HG02885 (cell line): ENCODE measurements around the gene NDST1.

ENCODE experiments used
- ATAC-seq: cut with Tn5 transposase; IDR thresholded peaks from one replicate; pipeline ENCODE4 v1.9.1; 2021; ENCODE audit warnings: mild to moderate bottlenecking; ENCODE audit not compliant: unreplicated experiment, poor library complexity

NDST1 gene

DNA sequence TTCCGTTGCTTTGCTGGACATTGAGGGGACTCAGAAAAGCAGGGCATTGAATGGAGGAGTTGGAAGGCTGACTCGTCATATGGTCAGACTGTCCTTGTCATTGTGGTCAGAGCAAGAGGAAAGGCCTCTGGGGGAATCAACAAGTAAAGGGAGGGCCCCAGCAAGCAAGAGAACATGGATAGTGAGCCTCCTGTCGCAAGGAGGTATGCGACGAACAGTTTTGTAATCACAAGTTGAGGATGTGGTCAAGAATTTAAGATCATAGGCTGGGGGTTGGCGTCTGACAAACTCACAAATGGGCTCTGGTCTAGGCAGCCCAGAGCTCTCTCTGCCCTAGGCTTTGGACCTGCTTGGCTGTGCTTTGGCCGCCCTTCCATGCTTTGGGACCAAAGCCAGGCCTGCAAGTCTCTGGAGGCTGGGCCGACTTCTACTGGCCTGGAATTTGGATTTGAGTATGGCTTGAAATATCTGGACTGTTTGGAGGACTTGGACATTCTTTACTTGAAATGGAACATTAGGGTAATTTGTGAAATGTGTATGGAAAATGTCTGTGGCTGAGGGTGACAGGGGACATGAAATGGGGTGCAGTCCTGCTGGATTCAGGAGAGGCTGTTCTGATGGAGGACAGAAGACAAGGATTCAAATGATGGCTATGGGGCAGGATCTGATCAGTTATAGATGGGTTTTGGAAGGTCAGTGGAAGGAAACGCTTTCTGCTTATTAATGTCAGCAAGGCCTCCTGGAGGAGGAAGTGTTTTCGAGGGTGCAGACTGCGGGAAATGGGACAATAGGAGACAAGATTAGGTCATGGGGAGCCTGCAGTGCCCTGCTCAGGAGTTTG, 19.2 kb upstream of the NDST1 start:
- no peak for ATAC-seq

GRCh38 chr5:150489360-150490295, 18.3 kb upstream of the NDST1 start:
- peak; percentile 83 for ATAC-seq

DNA sequence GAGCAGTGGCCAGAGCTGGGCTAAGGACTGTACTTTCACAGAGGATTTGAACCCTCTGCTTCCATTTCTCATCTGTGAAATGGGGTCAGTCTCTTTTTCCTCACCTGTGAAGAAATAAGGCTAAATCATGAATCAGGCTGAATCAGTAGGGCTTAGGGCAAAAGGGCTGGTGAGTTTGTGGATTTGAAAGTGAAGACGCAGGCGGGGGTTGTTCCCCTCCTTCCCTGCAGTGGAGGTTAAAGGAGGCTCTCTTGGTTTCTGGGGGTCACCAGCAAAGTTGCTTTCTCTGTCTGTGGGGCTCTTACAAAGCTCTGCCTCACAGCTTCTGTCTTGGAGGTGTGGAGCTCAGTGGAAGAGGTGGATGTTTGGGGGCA, 17.6 kb upstream of the NDST1 start:
- ATAC-seq: no peak

- no peak for ATAC-seq
These were observed 17.2 kb upstream of the NDST1 start for GRCh38 chr5:150490754-150491153.

DNA sequence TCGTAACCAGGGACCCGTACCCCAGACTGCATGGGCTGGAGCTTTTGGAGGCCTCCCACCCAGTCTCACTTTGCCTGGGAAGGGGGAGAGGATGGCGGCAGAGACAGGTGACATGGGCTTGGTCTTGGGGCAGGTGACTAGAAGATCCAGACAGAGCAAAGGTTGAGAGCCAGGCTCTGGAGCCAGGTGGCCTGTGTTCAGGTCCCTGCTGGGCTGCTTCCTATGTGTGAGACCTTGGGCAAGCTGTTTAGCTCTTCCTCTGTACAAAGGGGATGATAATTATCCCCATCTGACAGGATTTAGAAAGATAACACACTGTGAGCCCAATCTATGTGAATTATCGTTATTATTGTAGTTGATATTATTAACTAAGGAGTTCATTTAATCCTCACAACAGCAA, 16.1 kb upstream of the NDST1 start:
- no peak for ATAC-seq

DNA sequence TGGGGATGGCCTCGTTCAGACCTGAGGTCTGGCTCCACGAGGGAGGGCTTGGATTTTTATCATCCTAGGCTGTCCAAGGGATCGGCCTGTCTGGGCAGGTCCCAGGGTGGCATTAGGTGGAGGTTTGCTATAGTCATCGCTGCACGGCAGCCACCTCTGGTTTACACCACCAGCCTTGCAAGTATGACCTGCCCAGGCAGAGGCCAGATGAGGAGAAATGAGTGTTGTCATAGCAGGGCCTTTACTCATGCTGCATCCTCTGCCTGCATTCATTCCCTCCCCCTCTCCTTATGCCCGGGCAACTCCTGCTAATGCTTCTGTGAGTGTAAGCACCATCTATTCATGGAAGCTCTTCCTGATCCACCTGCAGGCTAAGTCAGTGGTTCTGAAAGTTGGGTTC, 15.3 kb upstream of the NDST1 start:
- ATAC-seq: no peak

GRCh38 chr5:150496098-150496497, 11.8 kb upstream of the NDST1 start:
- no peak for ATAC-seq

GRCh38 chr5:150496534-150496933, 11.4 kb upstream of the NDST1 start:
- no peak for ATAC-seq

- ATAC-seq: no peak
These were observed 10.5 kb upstream of the NDST1 start for GRCh38 chr5:150497274-150497988.

DNA sequence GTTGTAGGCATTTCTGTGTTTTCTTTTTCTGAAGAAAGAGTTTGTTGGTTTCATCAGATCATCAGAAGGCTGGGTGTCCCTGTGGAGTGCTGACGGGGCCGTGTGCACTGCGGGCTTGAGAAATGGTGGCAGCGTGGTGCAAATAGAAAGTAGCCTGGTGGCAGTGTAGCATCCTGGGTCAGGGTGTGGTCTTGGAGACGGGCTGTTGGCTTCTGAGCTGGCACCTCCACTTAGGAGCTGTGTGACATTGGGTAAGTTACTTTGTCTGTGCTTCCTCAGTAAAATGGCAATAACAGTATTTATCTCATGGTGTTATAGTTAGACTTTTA, 10.0 kb upstream of the NDST1 start:
- no peak for ATAC-seq

- no peak for ATAC-seq
These were observed 9.4 kb upstream of the NDST1 start for GRCh38 chr5:150498501-150498900.

GRCh38 chr5:150498971-150499370, 9.0 kb upstream of the NDST1 start:
- no peak for ATAC-seq

DNA sequence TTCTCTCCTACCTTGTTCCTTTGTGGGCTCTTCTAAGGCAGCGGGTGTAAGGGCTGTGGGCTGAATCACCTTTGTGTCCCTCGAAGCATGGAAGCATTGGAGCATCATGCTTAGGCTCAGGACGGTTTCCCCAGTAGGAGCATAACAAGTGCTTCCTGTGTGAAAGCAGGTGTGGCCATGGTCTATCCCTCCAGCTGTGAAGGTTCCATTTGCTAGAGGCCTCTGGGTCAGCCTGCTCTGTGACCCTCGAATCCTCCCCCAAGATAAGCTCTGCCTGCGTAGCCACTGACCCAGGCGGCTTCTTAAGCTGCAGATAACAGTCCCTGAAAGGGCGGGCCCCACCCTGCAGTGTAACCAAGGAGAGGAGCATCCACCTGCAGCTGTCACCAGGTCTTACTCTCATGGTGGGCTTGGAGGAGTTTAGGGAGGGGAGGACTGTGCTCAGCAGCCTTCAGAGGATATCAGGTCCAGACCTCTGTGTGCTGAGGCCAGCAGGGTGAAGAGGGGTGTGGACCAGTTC, 8.4 kb upstream of the NDST1 start:
- no peak for ATAC-seq

DNA sequence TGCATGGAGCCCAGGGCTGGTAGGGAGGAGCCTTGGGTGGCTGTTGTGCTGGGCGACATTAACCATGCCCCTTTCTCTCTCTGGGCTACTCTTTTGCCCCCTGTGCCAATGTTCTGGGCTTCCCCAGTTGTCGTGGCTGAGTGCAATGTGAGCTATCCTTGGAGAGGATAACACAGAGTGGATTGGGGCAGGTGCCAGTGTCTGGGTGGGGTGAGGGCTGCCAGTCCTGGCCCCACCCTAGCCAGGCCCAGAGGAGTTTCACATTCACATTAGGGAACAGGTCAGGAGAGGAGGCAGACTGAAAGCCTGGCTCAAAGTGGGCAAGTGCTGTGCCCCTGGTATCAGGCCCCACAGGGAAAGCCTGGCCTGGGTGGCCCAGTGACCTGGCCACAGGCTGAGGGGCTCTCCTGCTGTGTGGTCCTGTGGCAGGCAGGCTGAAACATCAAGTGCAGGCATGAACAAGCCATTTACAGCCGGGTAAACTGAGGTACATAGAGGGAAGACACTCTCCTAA, 7.5 kb upstream of the NDST1 start:
- ATAC-seq: no peak

DNA sequence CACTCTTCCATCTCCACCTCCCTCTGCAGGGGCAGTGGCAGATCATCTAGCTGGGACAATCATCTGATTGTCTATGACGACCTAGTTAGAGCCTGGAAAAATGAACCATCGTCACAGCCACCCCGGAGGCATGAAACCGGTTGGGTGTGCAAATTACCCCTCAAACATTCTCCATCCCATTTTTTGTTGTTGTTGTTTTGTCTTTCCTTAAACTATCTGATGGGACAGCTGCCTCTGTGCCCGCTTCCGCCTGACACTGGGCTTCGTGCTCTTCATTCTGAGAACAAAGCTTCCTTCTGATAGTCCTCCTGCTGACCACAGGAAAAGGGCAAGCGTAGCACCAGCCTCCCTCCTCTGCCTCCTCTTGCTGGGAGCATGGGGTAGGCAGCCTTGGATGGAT, 7.0 kb upstream of the NDST1 start:
- ATAC-seq: no peak

DNA sequence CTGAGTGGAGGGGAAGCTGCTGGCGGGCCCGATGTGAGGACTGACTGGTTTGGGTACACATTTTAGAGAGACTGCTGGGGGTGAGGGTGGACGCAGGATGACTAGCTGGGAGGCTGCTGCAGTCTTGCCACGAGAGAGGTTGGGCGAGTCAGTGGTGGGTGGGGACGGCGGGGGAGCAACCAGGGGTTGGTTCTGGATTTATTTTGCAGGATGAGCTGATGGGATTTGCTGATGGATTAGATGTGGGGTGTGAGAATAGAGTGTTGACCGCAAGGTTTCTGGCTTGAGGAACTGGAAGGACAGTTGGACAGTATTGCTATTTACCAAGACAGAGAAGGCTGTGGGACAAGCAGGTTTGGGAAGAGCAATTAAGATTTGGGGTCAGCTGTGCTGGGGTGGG, 5.8 kb upstream of the NDST1 start:
- ATAC-seq: no peak

GRCh38 chr5:150502847-150503246, 5.1 kb upstream of the NDST1 start:
- ATAC-seq: no peak

DNA sequence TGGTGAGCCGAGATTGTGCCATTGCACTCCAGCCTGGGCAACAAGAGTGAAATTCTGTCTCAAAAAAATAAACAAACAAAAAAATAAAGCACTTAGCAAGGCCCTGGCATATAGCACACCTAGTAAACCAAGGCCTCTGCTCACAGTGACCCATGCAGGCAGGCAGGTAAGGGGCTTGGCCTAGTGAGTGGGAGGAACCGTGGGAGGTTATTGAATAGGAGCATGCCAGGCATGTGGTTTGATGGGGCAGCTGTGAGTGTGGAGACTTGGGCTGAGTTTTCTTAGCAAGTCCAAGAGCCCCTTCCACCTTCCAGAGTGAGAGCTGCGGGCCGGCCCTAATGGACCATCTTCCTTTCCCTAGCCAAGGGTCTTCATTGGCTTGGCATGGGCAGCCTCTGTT, 4.5 kb upstream of the NDST1 start:
- ATAC-seq: no peak

DNA sequence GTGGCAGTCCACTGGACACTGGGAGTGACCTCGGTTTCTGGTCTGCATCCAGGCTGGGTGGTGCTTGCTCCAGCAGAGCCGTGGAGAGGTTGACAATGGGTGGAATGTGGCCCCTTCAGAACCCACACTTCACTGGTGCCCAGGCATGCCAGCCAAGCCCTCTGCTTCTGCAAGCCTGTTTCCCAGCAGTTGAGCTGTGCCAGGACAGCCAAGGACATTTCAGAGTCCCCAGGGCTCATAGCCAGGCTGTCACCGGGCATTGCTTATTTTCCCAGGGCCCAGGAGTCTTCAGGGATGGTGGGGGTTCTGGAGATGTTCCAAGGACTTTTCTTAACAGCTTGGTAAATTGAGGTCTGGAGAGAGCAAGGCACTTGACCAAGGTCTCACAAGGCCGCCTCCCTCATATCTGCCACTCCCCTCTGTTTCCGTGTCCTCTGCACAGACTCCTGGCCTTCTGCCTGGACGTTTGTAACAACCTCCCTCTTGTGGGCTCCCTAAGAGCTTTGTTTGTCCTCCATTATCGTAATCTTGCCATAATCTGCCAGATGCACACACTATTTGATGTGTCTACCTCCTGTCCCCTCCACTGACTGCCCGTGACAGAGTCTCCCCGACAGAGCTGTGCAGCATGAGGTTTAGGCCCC, 3.8 kb upstream of the NDST1 start:
- ATAC-seq: no peak

DNA sequence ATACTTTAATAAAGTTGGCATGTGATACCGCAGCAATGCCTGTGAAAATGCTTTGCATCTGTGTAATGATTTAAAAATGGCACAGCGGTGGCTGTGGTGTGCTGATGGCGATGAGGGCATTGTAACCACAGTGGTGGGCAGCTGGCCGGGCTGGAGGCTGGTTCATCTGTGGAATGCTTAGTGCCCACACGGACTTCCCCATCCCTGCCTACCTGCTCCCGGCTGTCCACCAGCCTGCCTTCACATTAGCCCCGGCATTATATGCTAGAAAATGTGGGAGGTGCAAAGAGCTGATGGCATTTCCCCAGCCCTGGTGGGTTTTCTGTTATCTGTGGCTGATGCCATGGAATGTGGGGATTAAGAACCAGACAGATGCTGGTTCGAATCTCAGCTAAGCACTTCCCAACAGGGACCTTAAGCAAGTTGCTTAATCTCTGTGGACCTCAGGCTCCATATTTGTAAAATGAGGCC, 2.9 kb upstream of the NDST1 start:
- no peak for ATAC-seq
